A549 (cell line): ENCODE results near the gene PGC. TPM values are rescaled to one million over a fixed set of nuclear protein-coding genes. Genes with fewer than 3 reads are reported as not detected.

Source experiments
- ATAC-seq, 2 experiments: fragments of 200-7000 bp in 1 of 2; fragments of >200 bp in 1 of 2; cut with Nextera tagmentation in 1 of 2; cut with Tn5 transposase in 1 of 2; 3 replicates each; pipeline versions ENCODE4 v1.8.0 to v1.9.1; 2018 to 2020; ENCODE audit warnings: mild to moderate bottlenecking in 1 of 2, moderate library complexity in 1 of 2
- CTCF ChIA-PET: fragments of 300-600 bp; sonication (Branson Sonifier 250); formaldehyde crosslinking; extraction: SDS; loops from one replicate; lab custom pipeline; 2021; ENCODE audit warnings: antibody characterized with exemption, inconsistent platforms; lab: Yijun Ruan, JAX
- POLR2A ChIA-PET: fragments of 350-600 bp; formaldehyde crosslinking; extraction: SDS; loops from one replicate; lab custom pipeline; 2021; ENCODE audit warnings: antibody characterized with exemption, inconsistent platforms; lab: Yijun Ruan, JAX
- DNase-seq, 2 experiments: peaks; one replicate each; pipeline versions ENCODE4 v3.0.0 to v3.0.0-alpha.2; 2011 to 2016; ENCODE audit warnings: low read depth in 1 of 2, low spot score in 1 of 2
- FAIRE-seq: peaks from 2 replicates; lab custom pipeline; 2011; peaks lifted over from hg19 to GRCh38; lab: Jason Lieb, UNC
- H3K27ac ChIP-seq, 2 experiments: fragments of >200 bp; sonication (Bioruptor Twin); formaldehyde crosslinking; 3 replicates each; pipeline ENCODE4 v1.5.1; 2016 to 2017
- H3K4me1 ChIP-seq: fragments of >200 bp; sonication (Bioruptor Twin); formaldehyde crosslinking; 3 replicates; pipeline ENCODE4 v1.6.1; 2016
- H3K4me2 ChIP-seq: fragments of >200 bp; sonication (Bioruptor Twin); formaldehyde crosslinking; 3 replicates; pipeline ENCODE4 v1.6.1; 2016
- H3K4me3 ChIP-seq: fragments of >200 bp; sonication (Bioruptor Twin); formaldehyde crosslinking; 3 replicates; pipeline ENCODE4 v1.5.1; 2016
- H3K9me3 ChIP-seq: fragments of >200 bp; sonication (Bioruptor Twin); formaldehyde crosslinking; 3 replicates; pipeline ENCODE4 v1.6.1; 2016
- BHLHE40 ChIP-seq: IDR thresholded peaks from 2 replicates; pipeline ENCODE4 v1.6.1; 2012; ENCODE audit warnings: low read depth, low read length, inconsistent platforms
- CEBPB ChIP-seq, 2 experiments: fragments of >200 bp in 1 of 2; sonication (Bioruptor Twin) in 1 of 2; formaldehyde crosslinking in 1 of 2; IDR thresholded peaks; 2 replicates each; pipeline ENCODE4 v1.6.1; 2012 to 2016
- CHD4 ChIP-seq: fragments of 200-600 bp; sonication (generic); IDR thresholded peaks from 2 replicates; pipeline ENCODE4 v1.6.1; 2016; ENCODE audit warnings: antibody characterized with exemption, mild to moderate bottlenecking, borderline replicate concordance
- EP300 ChIP-seq, 2 experiments: fragments of >200 bp; sonication (Bioruptor Twin); formaldehyde crosslinking; IDR thresholded peaks; 2 replicates in 1 of 2; 3 replicates in 1 of 2; pipeline ENCODE4 v1.6.1; 2016 to 2017
- FOSB ChIP-seq: fragments of 250-450 bp; sonication (Bioruptor Pico); IDR thresholded peaks from 2 replicates; pipeline ENCODE4 v1.5.0; 2020; ENCODE audit warnings: mild to moderate bottlenecking, moderate library complexity
- FOSL2 ChIP-seq, 2 experiments: fragments of 450-650 bp in 1 of 2; fragments of >200 bp in 1 of 2; sonication (Bioruptor Twin) in 1 of 2; formaldehyde crosslinking; IDR thresholded peaks; 2 replicates each; pipeline versions ENCODE4 v1.5.0 to v1.6.1; 2016 to 2020; ENCODE audit warnings: mild to moderate bottlenecking in 1 of 2, moderate library complexity in 1 of 2
- FOXS1 ChIP-seq: fragments of 250-450 bp; sonication (Bioruptor Pico); IDR thresholded peaks from 2 replicates; pipeline ENCODE4 v1.5.0; 2020; ENCODE audit warnings: mild to moderate bottlenecking, moderate library complexity
- HDAC2 ChIP-seq: fragments of 200-600 bp; sonication (generic); IDR thresholded peaks from 2 replicates; pipeline ENCODE4 v1.6.1; 2016
- HES2 ChIP-seq: fragments of >200 bp; sonication (Bioruptor Twin); formaldehyde crosslinking; IDR thresholded peaks from 2 replicates; pipeline ENCODE4 v1.6.1; 2016
- HOXA7 ChIP-seq: fragments of 250-450 bp; sonication (Bioruptor Pico); IDR thresholded peaks from 2 replicates; pipeline ENCODE4 v1.5.0; 2020; ENCODE audit warnings: mild to moderate bottlenecking, moderate library complexity
- HOXB13 ChIP-seq: fragments of 250-450 bp; sonication (Bioruptor Pico); IDR thresholded peaks from 2 replicates; pipeline ENCODE4 v1.5.0; 2020; ENCODE audit warnings: low read depth, mild to moderate bottlenecking, moderate library complexity
- JUNB ChIP-seq: fragments of >200 bp; sonication (Bioruptor Twin); formaldehyde crosslinking; IDR thresholded peaks from 2 replicates; pipeline ENCODE4 v1.6.1; 2016
- KDM1A ChIP-seq: fragments of 200-600 bp; sonication (generic); IDR thresholded peaks from 2 replicates; pipeline ENCODE4 v1.6.1; 2016; ENCODE audit warnings: low read depth, mild to moderate bottlenecking
- KDM5A ChIP-seq: fragments of 200-600 bp; sonication (generic); IDR thresholded peaks from 2 replicates; pipeline ENCODE4 v1.6.1; 2016; ENCODE audit warnings: antibody characterized with exemption, mild to moderate bottlenecking
- MAZ ChIP-seq: fragments of 150-350 bp; IDR thresholded peaks from 2 replicates; pipeline ENCODE4 v1.6.1; 2014; ENCODE audit warnings: antibody characterized with exemption, low read depth, low read length, borderline replicate concordance
- MYC ChIP-seq: IDR thresholded peaks from 2 replicates; pipeline ENCODE4 v1.6.1; 2012; ENCODE audit warnings: mild to moderate bottlenecking, inconsistent platforms, low read length, improper control_type of control experiment, borderline replicate concordance
- NFE2L2 ChIP-seq: fragments of 150-350 bp; conservative IDR thresholded peaks from 2 replicates; pipeline ENCODE4 v1.6.1; 2014; ENCODE audit warnings: low read length
- NPAS2 ChIP-seq: fragments of 250-450 bp; sonication (Bioruptor Pico); IDR thresholded peaks from 2 replicates; pipeline ENCODE4 v1.8.0; 2022; ENCODE audit warnings: mild to moderate bottlenecking, moderate library complexity, borderline replicate concordance
- NR3C1 ChIP-seq: fragments of >200 bp; sonication (Bioruptor Twin); formaldehyde crosslinking; IDR thresholded peaks from 3 replicates; pipeline ENCODE4 v1.6.1; 2017
- PHF8 ChIP-seq: fragments of 200-600 bp; sonication (generic); IDR thresholded peaks from 2 replicates; pipeline ENCODE4 v1.6.1; 2016; ENCODE audit warnings: low read depth, mild to moderate bottlenecking, antibody characterized with exemption, moderate library complexity, borderline replicate concordance
- RARB ChIP-seq: fragments of 250-450 bp; sonication (Bioruptor Pico); IDR thresholded peaks from 2 replicates; pipeline ENCODE4 v1.8.0; 2021; ENCODE audit warnings: mild to moderate bottlenecking, moderate library complexity
- RCOR1 ChIP-seq: fragments of 150-350 bp; IDR thresholded peaks from 2 replicates; pipeline ENCODE4 v1.6.1; 2014; ENCODE audit warnings: antibody characterized with exemption, low read length, low read depth
- RFX5 ChIP-seq: fragments of 450-650 bp; IDR thresholded peaks from 2 replicates; pipeline ENCODE4 v1.7.1; 2014; ENCODE audit warnings: antibody characterized with exemption, mild to moderate bottlenecking, moderate library complexity
- RNF2 ChIP-seq: fragments of 200-600 bp; sonication (generic); IDR thresholded peaks from 2 replicates; pipeline ENCODE4 v1.6.1; 2016; ENCODE audit warnings: low read depth, mild to moderate bottlenecking, antibody characterized with exemption, moderate library complexity, borderline replicate concordance
- TP53 ChIP-seq: fragments of 250-450 bp; sonication (Bioruptor Pico); IDR thresholded peaks from 2 replicates; pipeline ENCODE4 v1.5.0; 2021; ENCODE audit warnings: mild to moderate bottlenecking, moderate library complexity
- USF2 ChIP-seq: fragments of 450-650 bp; IDR thresholded peaks from 2 replicates; pipeline ENCODE4 v1.6.1; 2014; ENCODE audit warnings: antibody characterized with exemption
- WGBS: methylation state at CpG from one replicate; pipeline ENCODE4 v1.1.6; 2017; ENCODE audit errors: missing lambda C conversion rate; 5-methylcytosine and 5-hydroxymethylcytosine counted together
- polyA plus RNA-seq, 4 experiments: library from polyadenylated mRNA; depleted of rRNA in 3 of 4; stranded (reverse); fragments of >200 nt; fragmentation: RNase III in 1 of 4; extraction: RNeasy Plus Mini Kit Qiagen cat#74134 plus additional on column Dnase treatment in 1 of 4; gene quantifications; 2 replicates in 3 of 4; 3 replicates in 1 of 4; pipeline ENCODE4 v1.2.3, GENCODE V29; 2011 to 2017

The PGC gene
- polyA plus RNA-seq, 2 of the 4 experiments (the other 2 are of a cell fraction), result not detected

GRCh38 chr6:41716516-41717391 lies 30.4 kb downstream of the PGC start:
- CTCF ChIA-PET, result interaction anchor here (0.8 to 8.0 kb wide), 7 partner anchors 12 to 349 kb away, joined by 3 to 54 read pairs (median 4); partner anchors contain the start of gene TFEB
- WGBS, result 91% methylated on average over 9 of the region's 11 CpGs
- DNase-seq (no peak), FAIRE-seq (no peak), ATAC-seq (no peak)
- H3K4me1 ChIP-seq, result peaks cover 58% of the 10 kb centered on the region
- H3K4me3 ChIP-seq, result no peak overlapping the region
- POLR2A ChIA-PET, result no interaction called here
- H3K4me2 ChIP-seq, result peak overlapping the region; percentile 30; the same call in 2 of the 3 replicates
- H3K9me3 ChIP-seq, result no peaks in the 10 kb centered on the region
- H3K27ac ChIP-seq, result peak overlapping the region; percentile 26 to 98; a peak in 4 of 6 replicates
- TF ChIP-seq NR3C1 (no peak), EP300 (IDR thresholded peaks at IDR 0.05) (no peak), RFX5 (no peak), NFE2L2 (no peak), RCOR1 (no peak), JUNB (no peak), NPAS2 (CRISPR knock-in tag) (no peak), FOSL2 (IDR thresholded peaks at IDR 0.05) (no peak), FOSL2 (CRISPR knock-in tag; IDR thresholded peaks at IDR 0.05) (no peak), KDM1A (no peak), USF2 (no peak), MAZ (no peak), HES2 (no peak)

- TF ChIP-seq CEBPB (IDR thresholded peaks at IDR 0.05) (no peak), USF2 (no peak), BHLHE40 (no peak), KDM5A (no peak), RARB (no peak), FOSB (CRISPR knock-in tag) (no peak), PHF8 (no peak), MYC (no peak), FOXS1 (CRISPR knock-in tag) (no peak), CHD4 (no peak), HOXA7 (CRISPR knock-in tag) (no peak), TP53 (CRISPR knock-in tag) (no peak), RNF2 (no peak), HOXB13 (CRISPR knock-in tag) (no peak), HDAC2 (no peak), HES2 (no peak)
- peak overlapping the region; percentile 26 to 98; a peak in 4 of 6 replicates for H3K27ac ChIP-seq
- H3K9me3 ChIP-seq, result no peaks in the 10 kb centered on the region
- no peak for DNase-seq
- ATAC-seq, result no peak
- 71% methylated on average over 4 of the region's 5 CpGs for WGBS
- POLR2A ChIA-PET, result no interaction called here
- CTCF ChIA-PET, result interaction anchor here (0.8 to 8.0 kb wide), 7 partner anchors 11 to 348 kb away, joined by 3 to 54 read pairs (median 4); partner anchors contain the start of gene TFEB
- FAIRE-seq, result no peak
- H3K4me2 ChIP-seq, result peak overlapping the region; percentile 30; the same call in 1 of the 3 replicates
- H3K4me1 ChIP-seq, result peaks cover 66% of the 10 kb centered on the region
- no peak overlapping the region for H3K4me3 ChIP-seq
Observed at GRCh38 chr6:41715795-41716515, 31.2 kb downstream of the PGC start.
